Muscle of leg (tissue), 16 donors: ENCODE results near the gene PDPK1. TPM values are rescaled to one million over a fixed set of nuclear protein-coding genes. Genes with fewer than 3 reads are reported as not detected.

Source experiments
- DNase-seq: peaks from one replicate; pipeline ENCODE4 v3.0.0; 2013
- H3K27ac ChIP-seq: one replicate; pipeline ENCODE4 v1.5.1; 2013; ENCODE audit warnings: mild to moderate bottlenecking, low read length, control low read depth
- H3K27me3 ChIP-seq: one replicate; pipeline ENCODE4 v1.6.1; 2013; ENCODE audit warnings: low read length; ENCODE audit not compliant: control insufficient read depth, insufficient read depth
- H3K36me3 ChIP-seq: one replicate; pipeline ENCODE4 v1.6.1; 2013; ENCODE audit warnings: low read length; ENCODE audit not compliant: control insufficient read depth, insufficient read depth
- H3K4me1 ChIP-seq: one replicate; pipeline ENCODE4 v1.6.1; 2013; ENCODE audit warnings: low read length; ENCODE audit not compliant: control insufficient read depth, insufficient read depth
- H3K4me3 ChIP-seq: one replicate; pipeline ENCODE4 v1.5.1; 2013; ENCODE audit warnings: low read length, control low read depth
- H3K9me3 ChIP-seq: replicated peaks from 2 replicates; pipeline ENCODE4 v1.6.1; 2013; ENCODE audit warnings: low read depth, low read length; ENCODE audit not compliant: control insufficient read depth
- WGBS: methylation state at CpG from one replicate; pipeline ENCODE4 v1.1.5; 2013; ENCODE audit warnings: missing lambda C conversion rate; ENCODE audit not compliant: insufficient coverage; 5-methylcytosine and 5-hydroxymethylcytosine counted together
- long read RNA-seq, 11 donors: transcript quantifications; one replicate each; lab custom pipeline, GENCODE V29; 2026
- polyA plus RNA-seq, 8 donors: library from polyadenylated mRNA; unstranded; fragments of 120-200 nt; gene quantifications; one replicate each; pipeline versions ENCODE4 v1.2.1 to v1.2.3, GENCODE V29; 2013; ENCODE audit warnings: inconsistent platforms in 1 of 8, low replicate concordance in 1 of 8; ENCODE audit not compliant: insufficient read length in 8 of 8, insufficient read depth in 1 of 8
- total RNA-seq: library from RNA; stranded (reverse); fragments of 120-200 nt; gene quantifications from one replicate; pipeline ENCODE4 v1.2.4, GENCODE V29; 2013

The PDPK1 gene
- total RNA-seq (14.9 TPM), polyA plus RNA-seq (10 to 100 TPM; 16.8 to 37.3 (median 28.5) TPM)
- long read RNA-seq, donor 1, full-length matches to known transcripts: 4 of 4 reads
- long read RNA-seq, donor 1, partial matches to known transcripts: 0 of 4 reads
- long read RNA-seq, donor 1, other reads (novel, unspliced or antisense): 0 of 4 reads
- long read RNA-seq, donor 2, full-length matches to known transcripts: 1 of 1 reads
- long read RNA-seq, donor 2, partial matches to known transcripts: 0 of 1 reads
- long read RNA-seq, donor 2, other reads (novel, unspliced or antisense): 0 of 1 reads
- long read RNA-seq, donor 3, full-length matches to known transcripts: 20 of 30 reads
- long read RNA-seq, donor 3, partial matches to known transcripts: 10 of 30 reads
- long read RNA-seq, donor 3, other reads (novel, unspliced or antisense): 0 of 30 reads
- long read RNA-seq, donor 4, full-length matches to known transcripts: 4 of 4 reads
- long read RNA-seq, donor 4, partial matches to known transcripts: 0 of 4 reads
- long read RNA-seq, donor 4, other reads (novel, unspliced or antisense): 0 of 4 reads
- long read RNA-seq, donor 5, full-length matches to known transcripts: 20 of 20 reads
- long read RNA-seq, donor 5, partial matches to known transcripts: 0 of 20 reads
- long read RNA-seq, donor 5, other reads (novel, unspliced or antisense): 0 of 20 reads
- long read RNA-seq, donor 6, full-length matches to known transcripts: 11 of 11 reads
- long read RNA-seq, donor 6, partial matches to known transcripts: 0 of 11 reads
- long read RNA-seq, donor 6, other reads (novel, unspliced or antisense): 0 of 11 reads
- long read RNA-seq, donor 7, full-length matches to known transcripts: 6 of 6 reads
- long read RNA-seq, donor 7, partial matches to known transcripts: 0 of 6 reads
- long read RNA-seq, donor 7, other reads (novel, unspliced or antisense): 0 of 6 reads
- long read RNA-seq, donor 8, full-length matches to known transcripts: 1 of 1 reads
- long read RNA-seq, donor 8, partial matches to known transcripts: 0 of 1 reads
- long read RNA-seq, donor 8, other reads (novel, unspliced or antisense): 0 of 1 reads
- long read RNA-seq, donor 9, full-length matches to known transcripts: 4 of 4 reads
- long read RNA-seq, donor 9, partial matches to known transcripts: 0 of 4 reads
- long read RNA-seq, donor 9, other reads (novel, unspliced or antisense): 0 of 4 reads
- long read RNA-seq, donor 10, full-length matches to known transcripts: 5 of 5 reads
- long read RNA-seq, donor 10, partial matches to known transcripts: 0 of 5 reads
- long read RNA-seq, donor 10, other reads (novel, unspliced or antisense): 0 of 5 reads
- long read RNA-seq, donor 11, full-length matches to known transcripts: 5 of 5 reads
- long read RNA-seq, donor 11, partial matches to known transcripts: 0 of 5 reads
- long read RNA-seq, donor 11, other reads (novel, unspliced or antisense): 0 of 5 reads

DNA sequence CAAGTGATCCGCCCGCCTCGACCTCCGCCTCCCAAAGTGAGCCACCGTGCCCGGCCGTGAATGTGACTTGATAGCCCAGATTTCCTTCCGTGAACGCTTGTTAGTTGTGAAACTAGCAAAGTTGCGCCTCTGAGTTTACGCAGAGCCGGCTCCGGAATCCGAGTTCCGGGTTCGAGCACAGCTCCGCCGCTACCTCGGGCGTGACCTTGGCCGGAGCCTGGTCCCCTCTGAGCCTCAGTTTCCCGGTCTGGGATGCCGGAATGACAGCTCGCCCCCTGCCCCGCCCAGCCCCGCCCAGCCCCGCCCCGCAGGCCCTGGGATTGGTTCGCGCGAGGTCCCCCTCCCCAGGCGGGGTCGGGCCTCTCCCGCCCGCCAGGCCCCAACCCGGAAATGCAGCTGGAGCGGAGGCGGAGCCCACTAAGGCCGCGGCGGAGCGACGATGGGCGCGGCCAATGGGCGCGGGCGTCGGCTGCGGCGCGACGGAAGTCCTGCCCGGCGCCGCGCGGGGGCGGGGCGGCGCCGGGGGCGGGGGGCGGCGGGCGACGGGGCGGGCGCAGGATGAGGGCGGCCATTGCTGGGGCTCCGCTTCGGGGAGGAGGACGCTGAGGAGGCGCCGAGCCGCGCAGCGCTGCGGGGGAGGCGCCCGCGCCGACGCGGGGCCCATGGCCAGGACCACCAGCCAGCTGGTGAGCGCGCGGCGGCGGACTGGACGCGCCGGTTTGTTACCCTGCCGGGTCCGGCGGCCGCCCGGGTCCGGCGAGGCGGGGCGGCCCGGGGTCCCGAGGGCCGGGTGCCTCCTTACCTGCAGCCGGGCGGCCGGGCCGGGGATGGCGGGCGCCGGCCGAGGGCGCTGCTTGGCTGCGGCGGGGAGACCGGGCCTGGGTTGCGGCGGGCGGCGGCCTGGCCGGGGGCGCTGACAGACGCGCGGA, at the start of gene PDPK1:
TSS of gene PDPK1 (plus strand) at position 571 of the 929 bp plus-strand sequence. CDS start at position 663, 92 bp downstream.
- no peaks in the 10 kb centered on the region for H3K36me3 ChIP-seq
- peaks cover 37% of the 10 kb centered on the region for H3K4me1 ChIP-seq
- H3K27ac ChIP-seq: peak within 1 kb of the TSS; percentile 71
- peak within 1 kb of the TSS; percentile 50 for H3K4me3 ChIP-seq
- H3K27me3 ChIP-seq: no peaks in the 10 kb centered on the region
- WGBS: under 1% methylated on average over 84 of the region's 126 CpGs
- DNase-seq: peak; percentile 98
- H3K9me3 ChIP-seq: no peaks in the 10 kb centered on the region

DNA sequence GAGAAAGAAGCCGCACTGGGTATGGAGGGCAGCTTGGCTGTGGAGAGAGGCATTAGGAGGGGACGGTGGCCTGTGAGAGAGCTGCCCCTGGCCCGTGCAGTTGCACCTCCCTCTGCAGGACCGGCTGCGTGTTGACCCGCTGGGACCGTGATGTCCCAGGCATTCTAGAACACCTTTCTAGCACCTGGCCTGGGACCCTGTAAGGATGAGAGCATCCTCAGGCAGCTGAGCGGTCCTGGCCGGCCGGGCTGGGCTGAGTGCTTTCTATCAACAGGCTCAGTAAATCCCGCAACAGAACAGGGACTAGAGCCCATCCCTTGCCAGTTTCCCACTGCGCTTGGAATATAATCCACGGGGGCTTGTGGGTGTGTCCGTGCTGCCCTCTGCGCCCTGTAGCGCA, 48.2 kb upstream of the PDPK1 start:
- DNase-seq: no peak
- H3K9me3 ChIP-seq: no peaks in the 10 kb centered on the region
- WGBS: 83% methylated on average over 11 of the region's 16 CpGs
- no peaks in the 10 kb centered on the region for H3K27me3 ChIP-seq
- peaks cover 25% of the 10 kb centered on the region for H3K36me3 ChIP-seq
- no peak overlapping the region for H3K27ac ChIP-seq
- H3K4me1 ChIP-seq: peaks cover 31% of the 10 kb centered on the region
- H3K4me3 ChIP-seq: no peak overlapping the region

DNA sequence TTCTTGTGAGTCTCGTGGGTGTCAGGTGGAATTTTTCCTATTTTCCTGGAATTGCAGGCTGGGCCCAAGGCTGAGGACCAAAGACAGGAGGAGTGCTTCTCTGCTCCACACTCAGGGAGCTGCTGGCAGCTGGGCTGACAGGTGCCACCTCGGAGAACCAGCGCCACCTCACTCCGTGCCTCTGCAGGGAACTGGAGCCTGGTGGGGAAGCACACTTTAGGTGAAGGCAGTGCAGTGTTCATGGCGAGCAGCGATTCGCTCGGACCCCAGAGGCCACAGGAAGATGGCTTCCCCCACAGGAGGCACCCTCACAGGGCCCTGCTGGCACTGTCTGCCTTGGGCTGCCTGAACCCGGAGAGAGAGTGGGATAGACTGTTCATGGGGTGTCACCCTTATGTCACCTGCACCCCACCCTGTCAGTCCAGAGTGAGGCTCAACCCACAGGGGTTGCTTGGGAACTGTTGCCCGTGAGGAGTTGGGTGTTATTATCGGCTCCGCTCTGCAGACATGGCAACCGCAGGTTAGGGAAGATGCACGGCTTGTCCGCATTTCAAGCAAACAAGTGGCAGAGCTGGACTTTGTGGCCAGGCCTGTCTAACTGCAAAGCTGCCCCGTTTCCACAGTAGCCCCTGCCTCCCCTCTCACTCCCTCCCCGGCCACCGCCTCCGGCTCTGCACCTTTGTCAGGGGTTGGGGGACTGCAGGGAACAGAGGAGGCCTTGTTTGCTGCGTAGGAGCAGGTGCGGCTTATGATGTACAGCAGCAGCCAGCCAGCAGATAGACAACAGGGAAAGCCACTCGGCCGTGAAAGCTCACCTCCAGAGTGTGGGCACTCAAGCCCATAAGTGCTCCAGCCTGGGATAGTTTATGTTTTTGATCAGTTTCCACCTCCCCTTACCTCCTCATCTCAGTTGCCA, 47.4 kb upstream of the PDPK1 start:
- H3K4me3 ChIP-seq: no peak overlapping the region
- no peak for DNase-seq
- no peak overlapping the region for H3K27ac ChIP-seq
- no peaks in the 10 kb centered on the region for H3K9me3 ChIP-seq
- 93% methylated on average over 6 of the region's 23 CpGs for WGBS
- peaks cover 25% of the 10 kb centered on the region for H3K4me1 ChIP-seq
- no peaks in the 10 kb centered on the region for H3K27me3 ChIP-seq
- H3K36me3 ChIP-seq: peaks cover 20% of the 10 kb centered on the region

DNA sequence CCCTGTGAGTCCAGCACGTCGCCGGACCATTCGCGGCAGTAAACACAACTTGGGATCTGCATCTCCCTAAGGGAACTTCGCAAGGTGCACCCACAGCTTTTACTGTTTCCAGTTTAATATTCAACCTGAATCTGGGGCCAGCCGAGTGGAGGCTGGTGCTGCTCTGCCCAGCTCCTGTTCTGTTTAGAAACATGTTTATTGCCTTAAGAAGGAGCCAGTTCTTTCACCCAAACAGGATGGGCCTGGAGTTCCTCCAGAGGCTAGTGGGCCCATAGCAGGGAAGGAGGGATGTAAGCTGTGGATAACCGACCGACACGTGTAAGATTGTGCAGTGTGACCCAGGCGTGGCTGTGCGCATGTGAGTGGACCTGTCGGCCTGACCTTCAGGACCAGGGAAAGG, 45.5 kb upstream of the PDPK1 start:
- Histone ChIP-seq H3K4me3 (no peak overlapping the region), H3K9me3 (no peaks in the 10 kb centered on the region), H3K27me3 (no peaks in the 10 kb centered on the region), H3K36me3 (peaks cover 30% of the 10 kb centered on the region), H3K27ac (no peak overlapping the region), H3K4me1 (peaks cover 15% of the 10 kb centered on the region)
- DNase-seq: no peak
- 90% methylated on average over 10 of the region's 13 CpGs for WGBS

DNA sequence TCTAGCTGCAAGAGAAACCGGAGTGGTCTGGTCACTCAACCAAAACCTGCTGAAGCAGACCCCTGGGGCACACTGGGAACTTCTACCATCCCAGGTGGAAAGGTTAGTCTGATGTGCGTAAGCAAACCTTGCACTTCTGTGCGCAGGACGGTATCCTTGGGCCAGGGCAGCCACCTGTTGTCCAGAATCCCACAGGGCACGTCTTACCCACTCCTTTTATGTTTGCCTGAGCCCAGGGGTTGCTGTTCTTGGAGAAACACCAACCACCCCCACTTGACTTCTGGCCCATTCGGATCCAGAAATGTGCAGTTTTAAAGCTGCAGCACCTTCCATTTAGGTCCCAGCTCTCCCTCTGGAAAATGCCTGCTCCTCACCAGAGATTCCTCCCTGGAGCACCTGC, 44.2 kb upstream of the PDPK1 start:
- H3K36me3 ChIP-seq: peaks cover 44% of the 10 kb centered on the region
- H3K9me3 ChIP-seq: no peaks in the 10 kb centered on the region
- H3K4me1 ChIP-seq: peaks cover 19% of the 10 kb centered on the region
- WGBS: 92% methylated on average over 5 of the region's 6 CpGs
- H3K27me3 ChIP-seq: no peaks in the 10 kb centered on the region
- no peak overlapping the region for H3K4me3 ChIP-seq
- no peak overlapping the region for H3K27ac ChIP-seq
- no peak for DNase-seq

DNA sequence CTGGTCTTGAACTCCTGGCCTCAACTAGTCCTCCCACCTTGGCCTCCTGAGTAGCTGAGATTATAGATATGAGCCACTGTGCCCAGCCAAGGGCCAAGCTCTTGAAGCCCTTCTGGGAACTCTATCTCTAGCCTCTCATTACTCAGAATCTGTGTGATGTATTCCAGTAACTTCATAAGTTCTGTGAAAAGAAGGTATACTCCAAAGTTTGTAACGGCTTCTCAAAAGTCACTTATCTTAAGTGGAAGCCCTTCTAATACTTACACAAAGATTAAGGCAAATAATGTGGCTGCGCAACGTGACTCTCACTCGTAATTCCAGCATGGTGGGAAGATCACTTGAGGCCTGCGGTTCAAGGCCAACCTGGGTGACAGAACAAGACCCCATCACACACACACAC, 43.2 kb upstream of the PDPK1 start:
- peaks cover 52% of the 10 kb centered on the region for H3K36me3 ChIP-seq
- no peak overlapping the region for H3K27ac ChIP-seq
- peaks cover 26% of the 10 kb centered on the region for H3K4me1 ChIP-seq
- H3K9me3 ChIP-seq: no peaks in the 10 kb centered on the region
- H3K27me3 ChIP-seq: no peaks in the 10 kb centered on the region
- WGBS: no CpG with 5 or more reads among the region's 5 CpGs
- DNase-seq: no peak
- H3K4me3 ChIP-seq: no peak overlapping the region

DNA sequence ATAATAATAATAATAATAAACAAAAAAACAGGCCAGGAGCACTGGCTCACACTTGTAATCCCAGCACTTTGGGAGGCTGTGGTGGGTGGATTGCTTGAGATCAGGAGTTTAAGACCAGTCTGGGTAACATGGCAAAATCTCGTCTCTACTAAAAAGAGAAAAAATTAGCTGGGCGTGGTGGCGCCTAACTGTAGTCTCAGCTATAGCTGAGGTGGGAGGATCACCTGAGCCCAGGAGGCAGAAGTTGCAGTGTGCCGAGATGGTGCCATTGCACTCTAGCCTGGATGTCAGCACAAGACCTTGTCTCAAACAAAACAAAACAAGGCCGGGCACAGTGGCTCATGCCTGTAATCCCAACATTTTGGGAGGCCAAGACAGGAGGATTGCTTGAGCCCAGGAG, 42.8 kb upstream of the PDPK1 start:
- Histone ChIP-seq H3K27me3 (no peaks in the 10 kb centered on the region), H3K4me1 (peaks cover 26% of the 10 kb centered on the region), H3K27ac (no peak overlapping the region), H3K4me3 (no peak overlapping the region), H3K9me3 (no peaks in the 10 kb centered on the region), H3K36me3 (peaks cover 53% of the 10 kb centered on the region)
- no peak for DNase-seq
- 100% methylated on average over 3 of the region's 5 CpGs for WGBS
